Activated CD8-positive, alpha-beta memory T cell treated with anti-CD3 and anti-CD28 coated beads for 36 hours (primary cell): Measurements from ENCODE around the gene ENPP5. TPM values are rescaled to one million over a fixed set of nuclear protein-coding genes. Genes with fewer than 3 reads are reported as not detected.

Experiments used
- CTCF ChIA-PET: fragments of 350-600 bp; sonication (Branson Sonifier 250); formaldehyde crosslinking; loops from one replicate; lab custom pipeline; 2021; ENCODE audit warnings: antibody characterized with exemption; lab: Charles Lee
- POLR2A ChIA-PET: fragments of 350-600 bp; sonication (Branson Sonifier 250); formaldehyde crosslinking; loops from one replicate; lab custom pipeline; 2021; ENCODE audit warnings: antibody characterized with exemption; lab: Charles Lee
- total RNA-seq, 2 experiments: library from RNA; stranded (reverse); gene quantifications; one replicate each; pipeline ENCODE4 v1.2.3, GENCODE V29; 2021

ENPP5 gene, protein sequence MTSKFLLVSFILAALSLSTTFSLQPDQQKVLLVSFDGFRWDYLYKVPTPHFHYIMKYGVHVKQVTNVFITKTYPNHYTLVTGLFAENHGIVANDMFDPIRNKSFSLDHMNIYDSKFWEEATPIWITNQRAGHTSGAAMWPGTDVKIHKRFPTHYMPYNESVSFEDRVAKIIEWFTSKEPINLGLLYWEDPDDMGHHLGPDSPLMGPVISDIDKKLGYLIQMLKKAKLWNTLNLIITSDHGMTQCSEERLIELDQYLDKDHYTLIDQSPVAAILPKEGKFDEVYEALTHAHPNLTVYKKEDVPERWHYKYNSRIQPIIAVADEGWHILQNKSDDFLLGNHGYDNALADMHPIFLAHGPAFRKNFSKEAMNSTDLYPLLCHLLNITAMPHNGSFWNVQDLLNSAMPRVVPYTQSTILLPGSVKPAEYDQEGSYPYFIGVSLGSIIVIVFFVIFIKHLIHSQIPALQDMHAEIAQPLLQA
- total RNA-seq = under 1 TPM; 0.19 to 0.21 TPM

- ChIA-PET CTCF (no interaction called here), POLR2A (no interaction called here)
These were observed at the start of gene ENPP5 for GRCh38 chr6:46170357-46171289. Gene ENPP5 (minus strand): TSS chr6:46170980. CDS start chr6:46168262, 2,718 bp downstream.

DNA sequence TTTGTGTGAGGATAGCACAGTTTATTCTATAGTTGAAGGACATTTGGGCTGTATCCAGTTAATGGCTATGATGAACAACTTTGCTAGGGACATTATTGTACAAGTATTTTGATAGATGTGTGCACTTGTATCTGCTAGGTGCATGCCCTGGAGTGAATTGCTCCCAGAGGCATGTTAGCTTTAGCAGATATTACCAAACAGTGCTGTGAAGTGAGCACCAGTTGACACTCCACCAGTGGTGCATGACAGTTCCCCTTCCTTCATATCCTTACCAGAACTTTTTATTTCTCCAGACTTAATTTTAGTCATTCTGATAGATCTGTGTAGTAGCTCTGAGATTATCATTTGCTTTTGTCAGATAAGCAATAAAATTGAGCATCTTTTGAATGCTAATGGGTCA is 48.9 kb upstream of the ENPP5 start:
- ChIA-PET CTCF (interaction anchor here (2.0 kb wide), 1 partner anchor 191 kb away, joined by 15 read pairs; no protein-coding TSS in a partner anchor), POLR2A (no interaction called here)

DNA sequence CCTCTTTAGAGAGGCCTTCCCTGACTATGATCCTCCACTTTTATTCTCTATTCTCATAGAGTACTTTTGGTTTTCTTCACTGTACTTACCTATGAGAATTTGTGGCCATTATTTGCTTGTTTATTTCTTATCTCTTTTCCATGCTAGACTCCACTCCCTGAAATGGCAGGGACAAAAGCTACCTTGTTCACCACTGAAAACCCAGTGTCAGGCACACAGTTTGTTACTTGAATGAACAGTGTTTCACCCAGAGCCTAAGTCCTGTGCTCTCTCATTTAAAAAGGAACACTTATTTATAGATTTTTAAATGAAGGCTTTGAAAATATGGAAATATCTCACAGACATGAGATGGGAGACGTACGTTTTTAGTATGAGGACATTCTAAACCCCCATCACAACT is 47.7 kb upstream of the ENPP5 start:
- CTCF ChIA-PET = interaction anchor here (1.0 kb wide), 1 partner anchor 192 kb away, joined by 3 read pairs; no protein-coding TSS in a partner anchor
- POLR2A ChIA-PET = no interaction called here

GRCh38 chr6:46217671-46218131 is 46.9 kb upstream of the ENPP5 start:
- POLR2A ChIA-PET = no interaction called here
- CTCF ChIA-PET = interaction anchor here (1.0 kb wide), 1 partner anchor 193 kb away, joined by 3 read pairs; no protein-coding TSS in a partner anchor

DNA sequence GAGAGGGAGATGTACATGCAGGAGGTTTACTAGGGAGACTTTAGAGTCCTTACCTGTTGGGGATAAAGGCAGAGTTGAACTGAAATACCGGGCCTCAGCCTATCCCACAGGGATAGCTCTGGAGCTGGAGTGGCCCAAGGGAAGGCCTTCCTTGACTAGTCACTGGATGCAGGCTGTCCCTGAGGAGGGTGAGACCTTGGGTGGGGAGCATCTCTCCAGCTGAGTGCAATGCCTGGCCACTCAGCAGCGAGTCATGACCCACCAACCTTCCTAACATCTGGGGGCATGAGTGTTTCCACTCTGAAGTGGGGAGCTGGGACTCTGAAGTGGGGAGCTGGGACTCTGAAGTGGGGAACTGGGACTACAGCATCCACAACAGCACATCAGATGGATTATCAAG is 46.1 kb upstream of the ENPP5 start:
- CTCF ChIA-PET = interaction anchor here (1.6 kb wide), 1 partner anchor 126 kb away, joined by 4 read pairs; no protein-coding TSS in a partner anchor
- POLR2A ChIA-PET = no interaction called here

- ChIA-PET POLR2A (no interaction called here), CTCF (interaction anchor here (0.7 to 1.6 kb wide), 3 partner anchors 76 to 258 kb away, joined by 3 to 4 read pairs (median 4); no protein-coding TSS in a partner anchor)
These were observed 45.0 kb upstream of the ENPP5 start for GRCh38 chr6:46215777-46216176.

GRCh38 chr6:46215213-46215612 is 44.4 kb upstream of the ENPP5 start:
- CTCF ChIA-PET = interaction anchor here (0.8 to 1.6 kb wide), 2 partner anchors 125 to 259 kb away, joined by 4 read pairs; no protein-coding TSS in a partner anchor

GRCh38 chr6:46211917-46212316 is 41.1 kb upstream of the ENPP5 start:
- ChIA-PET CTCF (no interaction called here), POLR2A (no interaction called here)

More at GRCh38 chr6:46215213-46215612, 44.4 kb upstream of the ENPP5 start:
- POLR2A ChIA-PET = no interaction called here

GRCh38 chr6:46210294-46210693 is 39.5 kb upstream of the ENPP5 start:
- POLR2A ChIA-PET = no interaction called here
- CTCF ChIA-PET = no interaction called here

DNA sequence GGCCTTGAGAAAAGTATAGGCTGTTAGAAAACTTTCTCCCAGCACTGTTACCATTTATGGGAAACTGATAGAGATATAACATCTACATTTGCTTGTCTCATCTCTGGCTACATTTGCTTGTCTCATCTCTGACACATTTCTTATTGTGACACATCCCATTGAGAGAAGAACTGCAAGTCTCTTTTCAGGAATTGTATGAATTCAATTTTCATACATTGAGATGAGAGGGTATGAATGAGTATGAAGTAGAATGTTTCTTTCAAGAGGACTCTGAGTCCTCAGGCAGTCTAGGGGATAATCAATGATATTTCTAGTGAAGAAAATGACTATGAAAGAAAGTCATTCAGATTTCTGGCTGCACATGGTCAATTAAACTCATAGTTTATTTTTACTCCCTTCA is 37.5 kb upstream of the ENPP5 start:
- ChIA-PET CTCF (no interaction called here), POLR2A (no interaction called here)

DNA sequence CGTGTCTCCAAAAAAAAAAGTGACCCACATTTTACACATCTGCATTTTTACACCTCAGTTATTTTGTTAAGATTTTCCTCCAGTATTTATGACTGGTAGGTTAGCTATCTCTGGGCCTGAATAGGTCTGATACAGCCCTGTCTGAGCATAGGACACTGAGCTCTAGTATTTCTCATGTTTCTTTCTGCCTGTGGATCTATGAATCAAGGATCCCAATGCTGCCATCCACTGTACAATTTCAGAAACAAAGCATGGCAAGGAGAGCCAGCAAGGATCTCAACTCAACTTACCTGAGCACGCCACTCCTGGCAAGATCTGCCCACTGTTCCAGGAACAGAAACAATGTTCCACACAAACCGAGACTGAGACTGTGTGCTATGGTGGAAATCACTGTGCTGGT is 36.4 kb upstream of the ENPP5 start:
- ChIA-PET CTCF (interaction anchor here (0.6 kb wide), 1 partner anchor 14 kb away, joined by 3 read pairs; no protein-coding TSS in a partner anchor), POLR2A (no interaction called here)

DNA sequence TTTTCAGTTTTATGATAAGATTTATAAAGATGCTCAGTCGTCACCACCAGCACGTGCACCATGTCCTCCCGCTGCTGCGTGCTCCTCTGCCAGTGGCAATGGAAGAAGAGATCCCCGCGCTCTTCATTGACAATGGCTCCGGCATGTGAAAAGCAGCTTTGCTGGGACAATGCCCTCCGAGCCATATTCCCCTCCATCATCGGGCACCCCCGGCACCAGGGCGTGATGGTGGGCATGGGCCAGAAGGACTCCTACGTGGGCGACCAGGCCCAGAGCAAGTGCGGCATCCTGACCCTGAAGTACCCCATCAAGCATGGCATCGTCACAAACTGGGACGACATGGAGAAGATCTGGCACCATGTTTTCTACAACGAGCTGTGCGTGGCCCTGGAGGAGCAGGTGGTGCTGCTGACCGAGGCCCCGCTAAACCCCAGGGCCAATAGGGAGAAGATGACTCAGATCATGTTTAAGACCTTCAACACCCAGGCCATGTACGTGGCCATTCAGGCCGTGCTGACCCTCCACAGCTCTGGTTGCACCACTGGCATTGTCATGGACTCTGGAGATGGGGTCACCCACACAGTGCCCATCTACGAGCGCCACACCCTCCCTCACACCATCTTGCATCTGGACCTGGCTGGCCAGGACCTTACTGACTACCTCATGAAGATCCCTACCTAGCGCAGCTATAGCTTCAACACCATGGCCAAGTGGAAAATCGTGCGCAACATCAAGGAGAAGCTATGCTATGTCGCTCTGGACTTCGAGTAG is 34.3 kb upstream of the ENPP5 start:
- POLR2A ChIA-PET = no interaction called here
- CTCF ChIA-PET = no interaction called here

GRCh38 chr6:46203391-46204177 is 32.8 kb upstream of the ENPP5 start:
- ChIA-PET POLR2A (no interaction called here), CTCF (no interaction called here)

DNA sequence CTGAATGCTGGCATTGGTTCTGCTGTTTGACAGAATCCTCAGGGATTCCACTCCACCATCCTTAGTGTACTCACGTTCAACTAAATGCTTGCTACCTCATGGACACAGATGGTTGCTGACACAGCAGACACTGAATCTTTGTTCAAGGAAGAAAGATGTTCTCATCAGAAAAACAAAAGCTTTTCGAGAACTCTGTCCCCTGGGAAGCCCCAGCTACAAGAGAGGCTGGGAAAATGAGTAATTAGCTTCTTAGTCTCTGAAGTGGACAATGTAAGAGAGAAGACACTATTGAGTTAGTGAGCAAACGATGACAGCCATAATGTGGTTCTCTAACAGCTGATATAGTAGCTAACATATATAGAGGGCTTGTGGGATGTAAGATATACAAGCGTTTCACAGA is 30.9 kb upstream of the ENPP5 start:
- CTCF ChIA-PET = no interaction called here
- POLR2A ChIA-PET = no interaction called here

DNA sequence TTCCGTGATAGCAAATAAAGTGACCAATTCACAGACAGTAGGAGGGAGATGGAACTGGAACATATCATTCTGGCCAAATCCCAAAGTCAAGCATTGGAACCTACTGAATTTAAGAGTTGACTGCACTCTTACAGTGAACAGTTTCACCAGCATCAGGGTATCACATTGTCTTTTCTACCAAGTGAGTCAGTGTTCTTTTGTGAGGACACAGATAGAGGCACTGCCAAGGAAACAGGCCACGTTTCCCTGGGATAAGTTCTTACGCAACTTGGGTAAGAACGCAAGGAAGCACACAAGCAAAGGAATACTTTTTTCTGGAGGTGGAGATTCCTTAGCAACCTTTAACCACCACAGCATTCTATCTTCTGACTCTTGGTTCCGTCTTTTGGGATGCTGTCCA is 28.6 kb upstream of the ENPP5 start:
- ChIA-PET CTCF (no interaction called here), POLR2A (no interaction called here)

DNA sequence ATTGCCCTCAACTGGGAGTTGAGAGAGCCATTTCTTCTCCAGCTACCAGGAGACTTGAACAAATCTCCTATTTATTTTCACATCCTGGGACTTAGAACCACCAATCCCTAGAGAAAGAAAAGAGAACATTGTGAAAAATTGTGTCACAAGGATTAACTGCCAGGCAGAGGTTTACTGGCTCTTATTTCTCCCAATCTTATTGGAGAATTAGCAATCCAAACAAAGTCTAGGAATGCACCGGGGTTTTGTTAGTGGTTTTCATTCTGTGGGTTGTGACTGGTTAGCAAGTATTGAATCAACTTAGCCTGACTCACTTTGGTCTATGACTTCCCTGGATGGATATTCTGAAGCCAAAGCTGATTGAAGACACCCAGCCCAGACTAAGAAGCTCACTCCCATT is 21.2 kb upstream of the ENPP5 start:
- CTCF ChIA-PET = no interaction called here
- POLR2A ChIA-PET = no interaction called here

DNA sequence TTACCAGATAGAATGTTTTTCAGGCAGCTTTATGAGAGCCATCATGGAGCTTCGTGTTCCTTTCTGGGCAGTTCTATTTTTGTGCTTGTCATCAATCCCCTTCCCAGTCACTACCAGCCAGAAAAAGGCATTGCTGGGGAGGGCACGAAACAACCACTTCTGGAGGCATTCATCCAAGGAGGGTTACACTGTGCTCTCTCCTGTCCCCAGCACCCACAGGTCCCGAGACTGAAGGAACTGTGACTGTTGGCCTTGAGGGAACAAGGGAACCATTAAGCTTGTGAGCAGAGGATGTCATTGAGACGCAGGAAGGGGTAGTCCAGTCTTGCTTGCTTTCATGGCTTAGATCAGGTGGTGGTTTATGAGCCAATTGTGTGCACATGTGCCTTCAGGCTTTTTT is 20.1 kb upstream of the ENPP5 start:
- CTCF ChIA-PET = no interaction called here
- POLR2A ChIA-PET = no interaction called here

DNA sequence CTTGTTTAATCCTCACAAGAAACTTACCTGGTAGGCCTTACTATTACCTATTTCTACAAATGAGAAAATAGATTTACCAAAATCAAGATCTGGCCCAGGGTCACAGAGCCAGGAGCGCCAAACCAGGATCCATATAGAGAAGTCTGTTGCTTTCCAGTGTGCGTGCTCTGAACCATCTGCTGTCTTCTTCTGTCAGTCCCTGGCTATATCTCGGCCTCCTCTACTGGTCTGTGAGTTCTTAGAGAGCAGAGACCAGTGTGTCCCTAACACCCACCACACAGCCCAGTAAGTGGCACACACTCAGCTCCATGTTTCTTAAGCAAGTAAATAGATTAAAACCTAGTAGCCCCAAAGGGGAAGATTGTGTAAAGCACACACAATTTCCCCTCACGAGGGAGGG is 18.9 kb upstream of the ENPP5 start:
- POLR2A ChIA-PET = no interaction called here
- CTCF ChIA-PET = no interaction called here
